SK-N-SH (cell line): ENCODE results near the gene TMPRSS11B. TPM values are rescaled to one million over a fixed set of nuclear protein-coding genes. Genes with fewer than 3 reads are reported as not detected.

Experiments used
- CTCF ChIA-PET: fragments of 300-600, 350-600 bp; formaldehyde crosslinking; extraction: SDS; loops from one replicate; lab custom pipeline; 2021; lab: Yijun Ruan, JAX
- POLR2A ChIA-PET: fragments of 350-600 bp; sonication (Branson Sonifier 250); formaldehyde crosslinking; extraction: SDS; loops from one replicate; lab custom pipeline; 2020; ENCODE audit warnings: antibody characterized with exemption, inconsistent platforms; lab: Yijun Ruan, JAX
- DNase-seq: peaks from one replicate; pipeline ENCODE4 v3.0.0; 2012
- H2AFZ ChIP-seq: fragments of 200-600 bp; sonication (generic); 2 replicates; pipeline ENCODE4 v1.8.1; 2016; ENCODE audit warnings: antibody characterized with exemption, mild to moderate bottlenecking, low read depth
- H3F3A ChIP-seq: fragments of 200-600 bp; sonication (generic); replicated peaks from 2 replicates; pipeline ENCODE3; 2016; ENCODE audit warnings: antibody characterized with exemption, mild to moderate bottlenecking; ENCODE audit not compliant: insufficient read depth
- H3K27ac ChIP-seq, 2 experiments: fragments of 200-500 bp in 1 of 2; fragments of 200-600 bp in 1 of 2; sonication (Bioruptor generic) in 1 of 2; sonication (generic), shearing (Covaris generic) in 1 of 2; 2 replicates each; pipeline versions ENCODE4 v1.5.1 to v1.6.1; 2014 to 2016; ENCODE audit warnings: low read depth in 2 of 2, inconsistent platforms in 1 of 2, low read length in 1 of 2, mild to moderate bottlenecking in 1 of 2, mixed read lengths in 1 of 2
- H3K27me3 ChIP-seq: fragments of 200-600 bp; sonication (generic), shearing (Covaris generic); 2 replicates; pipeline ENCODE4 v1.6.1; 2016; ENCODE audit warnings: mixed run types; ENCODE audit not compliant: insufficient read depth
- H3K36me3 ChIP-seq, 2 experiments: fragments of 200-500 bp in 1 of 2; fragments of 200-600 bp in 1 of 2; sonication (Bioruptor generic) in 1 of 2; sonication (generic) in 1 of 2; replicated peaks in 1 of 2; 2 replicates each; pipeline versions ENCODE3 to v1.5.1; 2014 to 2016; ENCODE audit warnings: low read length in 1 of 2, mild to moderate bottlenecking in 1 of 2; ENCODE audit not compliant: insufficient read depth in 2 of 2, control insufficient read depth in 1 of 2
- H3K4me1 ChIP-seq, 2 experiments: fragments of 200-500 bp in 1 of 2; fragments of 200-600 bp in 1 of 2; sonication (Bioruptor generic) in 1 of 2; sonication (generic), shearing (Covaris generic) in 1 of 2; 2 replicates each; pipeline versions ENCODE4 v1.5.1 to v1.6.1; 2014 to 2016; ENCODE audit warnings: low read depth in 1 of 2, low read length in 1 of 2, mixed run types in 1 of 2; ENCODE audit not compliant: insufficient read depth in 2 of 2, control insufficient read depth in 1 of 2
- H3K4me2 ChIP-seq: fragments of 200-600 bp; sonication (generic), shearing (Covaris generic); 2 replicates; pipeline ENCODE4 v1.6.1; 2017; ENCODE audit warnings: mixed run types
- H3K4me3 ChIP-seq, 2 experiments: fragments of 200-500 bp in 1 of 2; fragments of 200-600 bp in 1 of 2; sonication (Bioruptor generic) in 1 of 2; sonication (generic), shearing (Covaris generic) in 1 of 2; 2 replicates each; pipeline versions ENCODE4 v1.5.1 to v1.8.1; 2014 to 2016; ENCODE audit warnings: low read depth in 2 of 2, inconsistent platforms in 1 of 2, low read length in 1 of 2, mild to moderate bottlenecking in 1 of 2, mixed read lengths in 1 of 2, moderate library complexity in 1 of 2
- H3K79me2 ChIP-seq: fragments of 200-600 bp; sonication (generic); 2 replicates; pipeline ENCODE4 v1.8.1; 2017; ENCODE audit warnings: mild to moderate bottlenecking; ENCODE audit not compliant: insufficient read depth
- H3K9ac ChIP-seq: fragments of 200-600 bp; sonication (generic); 2 replicates; pipeline ENCODE4 v1.6.1; 2017; ENCODE audit warnings: mixed run types
- H3K9me2 ChIP-seq: fragments of 200-600 bp; sonication (generic); 2 replicates; pipeline ENCODE4 v1.6.1; 2017; ENCODE audit warnings: mixed run types
- H3K9me3 ChIP-seq: fragments of 200-600 bp; sonication (generic); 2 replicates; pipeline ENCODE4 v1.6.1; 2017; ENCODE audit warnings: mixed run types, mild to moderate bottlenecking, moderate library complexity
- H4K20me1 ChIP-seq: fragments of 200-600 bp; sonication (generic); 2 replicates; pipeline ENCODE4 v1.6.1; 2017; ENCODE audit warnings: mild to moderate bottlenecking, mixed run types; ENCODE audit not compliant: insufficient read depth
- CHD2 ChIP-seq: fragments of 150-350 bp; IDR thresholded peaks from 2 replicates; pipeline ENCODE4 v1.6.1; 2018; ENCODE audit warnings: low read length; ENCODE audit not compliant: partially characterized antibody
- CTCF ChIP-seq: fragments of 200-600 bp; sonication (generic); IDR thresholded peaks from 2 replicates; pipeline ENCODE4 v1.6.1; 2017; ENCODE audit warnings: antibody characterized with exemption, mild to moderate bottlenecking, moderate library complexity
- EZH2phosphoT487 ChIP-seq: fragments of 200-600 bp; sonication (generic); IDR thresholded peaks from 2 replicates; pipeline ENCODE4 v1.6.1; 2017; ENCODE audit warnings: low read depth, mixed run types, mild to moderate bottlenecking, antibody characterized with exemption, moderate library complexity, borderline replicate concordance
- FOXJ3 ChIP-seq: sonication (generic); formaldehyde crosslinking; IDR thresholded peaks from 2 replicates; pipeline ENCODE4 v1.5.1; 2020; ENCODE audit warnings: mild to moderate bottlenecking, missing genetic modification reagents
- FOXM1 ChIP-seq: IDR thresholded peaks from 2 replicates; pipeline ENCODE4 v1.4.0; 2012; ENCODE audit warnings: low read depth, mild to moderate bottlenecking
- GABPA ChIP-seq: IDR thresholded peaks from 2 replicates; pipeline ENCODE4 v1.4.0; 2012; ENCODE audit warnings: low read depth, mild to moderate bottlenecking
- GATA2 ChIP-seq: sonication (generic); formaldehyde crosslinking; IDR thresholded peaks from 2 replicates; pipeline ENCODE4 v1.5.0; 2020; ENCODE audit warnings: mild to moderate bottlenecking, missing genetic modification reagents
- JUND ChIP-seq: IDR thresholded peaks from 2 replicates; pipeline ENCODE4 v1.4.0; 2012
- MAX ChIP-seq: IDR thresholded peaks from 2 replicates; pipeline ENCODE4 v1.4.0; 2012; ENCODE audit warnings: low read depth
- MXI1 ChIP-seq: IDR thresholded peaks from 2 replicates; pipeline ENCODE4 v1.6.1; 2012; ENCODE audit warnings: mild to moderate bottlenecking, low read depth, low read length, improper control_type of control experiment
- NFIC ChIP-seq: IDR thresholded peaks from 2 replicates; pipeline ENCODE4 v1.4.0; 2012; ENCODE audit warnings: borderline replicate concordance
- NRF1 ChIP-seq: IDR thresholded peaks from 2 replicates; pipeline ENCODE4 v1.6.1; 2012; ENCODE audit warnings: low read depth, mild to moderate bottlenecking, low read length
- RAD21 ChIP-seq: IDR thresholded peaks from 2 replicates; pipeline ENCODE4 v1.6.1; 2012; ENCODE audit warnings: mild to moderate bottlenecking, low read length
- RCOR1 ChIP-seq: fragments of 150-350 bp; IDR thresholded peaks from 2 replicates; pipeline ENCODE4 v1.6.1; 2017; ENCODE audit warnings: antibody characterized with exemption, low read length
- SIN3A ChIP-seq: IDR thresholded peaks from 2 replicates; pipeline ENCODE4 v1.6.1; 2012; ENCODE audit warnings: low read depth, mild to moderate bottlenecking, low read length, moderate library complexity, borderline replicate concordance
- SMC3 ChIP-seq: IDR thresholded peaks from 2 replicates; pipeline ENCODE4 v1.6.1; 2012; ENCODE audit warnings: low read depth, low read length, improper control_type of control experiment
- TCF12 ChIP-seq: IDR thresholded peaks from 2 replicates; pipeline ENCODE4 v1.4.0; 2012
- TEAD4 ChIP-seq: IDR thresholded peaks from 2 replicates; pipeline ENCODE4 v1.4.0; 2012; ENCODE audit warnings: mild to moderate bottlenecking, borderline replicate concordance; ENCODE audit not compliant: insufficient read depth
- ZBTB33 ChIP-seq: IDR thresholded peaks from 2 replicates; pipeline ENCODE4 v1.4.0; 2012; ENCODE audit warnings: low read depth, borderline replicate concordance
- WGBS: methylation state at CpG from one replicate; pipeline ENCODE4 v1.1.6; 2017; ENCODE audit warnings: low lambda C conversion rate; 5-methylcytosine and 5-hydroxymethylcytosine counted together
- polyA plus RNA-seq, 3 experiments: library from polyadenylated mRNA; depleted of rRNA; stranded (reverse); fragments of >200 nt; gene quantifications; 2 replicates each; pipeline ENCODE4 v1.2.3, GENCODE V29; 2012

The TMPRSS11B gene
- polyA plus RNA-seq, 1 of the 3 experiments (the other 2 are of a cell fraction): not detected

- Histone ChIP-seq H3K9me3 (no peaks in the 10 kb centered on the region), H3K9ac (no peak overlapping the region), H3K36me3 (no peaks in the 10 kb centered on the region), H3K4me2 (no peak overlapping the region), H4K20me1 (no peaks in the 10 kb centered on the region), H3K79me2 (no peaks in the 10 kb centered on the region), H3F3A (no peaks in the 10 kb centered on the region), H3K27me3 (no peaks in the 10 kb centered on the region), H3K9me2 (no peaks in the 10 kb centered on the region), H3K4me3 (no peak overlapping the region), H2AFZ (no peak overlapping the region), H3K27ac (no peak overlapping the region), H3K4me1 (no peaks in the 10 kb centered on the region)
- POLR2A ChIA-PET: no interaction called here
- TF ChIP-seq CTCF (no peak), GATA2 (CRISPR knock-in tag) (no peak), FOXM1 (no peak), GABPA (no peak), MXI1 (no peak), RCOR1 (no peak), SMC3 (no peak), TCF12 (no peak), CHD2 (no peak), FOXJ3 (CRISPR knock-in tag) (no peak), MAX (no peak), NRF1 (no peak), JUND (no peak), EZH2phosphoT487 (no peak), RAD21 (no peak), SIN3A (no peak)
- CTCF ChIA-PET: no interaction called here
- WGBS: 52% methylated on average over 7 of the region's 27 CpGs
- DNase-seq: no peak
These were observed 63.1 kb downstream of the TMPRSS11B start for GRCh38 chr4:68182382-68182820.

- no peak overlapping the region for H3K27ac ChIP-seq
- H2AFZ ChIP-seq: no peak overlapping the region
- no peak overlapping the region for H3K4me2 ChIP-seq
- no peaks in the 10 kb centered on the region for H3K9me2 ChIP-seq
- ChIA-PET POLR2A (no interaction called here), CTCF (interaction anchor here (1.4 kb wide), 1 partner anchor 263 kb away, joined by 3 read pairs; no protein-coding TSS in a partner anchor)
- no peaks in the 10 kb centered on the region for H3K36me3 ChIP-seq
- H3K27me3 ChIP-seq: no peaks in the 10 kb centered on the region
- WGBS: 4% methylated on average over 1 of the region's 1 CpG
- H3K4me1 ChIP-seq: no peaks in the 10 kb centered on the region
- H3F3A ChIP-seq: no peaks in the 10 kb centered on the region
- H3K4me3 ChIP-seq: no peak overlapping the region
- TF ChIP-seq GATA2 (CRISPR knock-in tag) (no peak), MXI1 (no peak), NRF1 (no peak), NFIC (no peak), TCF12 (no peak), GABPA (no peak), ZBTB33 (no peak), TEAD4 (no peak), JUND (no peak), MAX (no peak)
- H3K9me3 ChIP-seq: no peaks in the 10 kb centered on the region
- DNase-seq: no peak
- no peak overlapping the region for H3K9ac ChIP-seq
- H4K20me1 ChIP-seq: no peaks in the 10 kb centered on the region
- H3K79me2 ChIP-seq: no peaks in the 10 kb centered on the region
These were observed 64.5 kb downstream of the TMPRSS11B start for GRCh38 chr4:68180849-68181526.
